Measurements from ENCODE around the gene OR52A5. TPM values are rescaled to one million over a fixed set of nuclear protein-coding genes. Genes with fewer than 3 reads are reported as not detected.
"Not testable (repeated sequence)": the region's sequence is repeated elsewhere in the genome, so short reads cannot be mapped to it uniquely, and the experiment has no call there.

OR52A5 gene
- polyA plus RNA-seq (ENCODE audit: insufficient read length), result not detected

- DNase-seq, result no peak
Measured at GRCh38 chr11:5137996-5138395, at the start of gene OR52A5. Gene OR52A5, minus strand, starts transcription at chr11:5138356. Its CDS starts 5,714 bp downstream, at chr11:5132642.

- no peak for DNase-seq
Measured at GRCh38 chr11:5178046-5178837, 40.1 kb upstream of the OR52A5 start.

GRCh38 chr11:5174934-5175333, 36.8 kb upstream of the OR52A5 start:
- no peak for DNase-seq

GRCh38 chr11:5171856-5172255, 33.7 kb upstream of the OR52A5 start:
- DNase-seq, result no peak

GRCh38 chr11:5165898-5166297, 27.7 kb upstream of the OR52A5 start:
- not testable (repeated sequence) for DNase-seq

- DNase-seq, result not testable (repeated sequence)
Measured at GRCh38 chr11:5164807-5165206, 26.7 kb upstream of the OR52A5 start.

GRCh38 chr11:5161045-5161444, 22.9 kb upstream of the OR52A5 start:
- not testable (repeated sequence) for DNase-seq

GRCh38 chr11:5160217-5160616, 22.1 kb upstream of the OR52A5 start:
- not testable (repeated sequence) for DNase-seq

GRCh38 chr11:5159806-5160205, 21.6 kb upstream of the OR52A5 start:
- DNase-seq, result no peak

- DNase-seq, result no peak
Measured at GRCh38 chr11:5154657-5155056, 16.5 kb upstream of the OR52A5 start, which contains the start of gene OR52A1. Gene OR52A1, minus strand, starts transcription at chr11:5154757. Its CDS starts 2,388 bp downstream, at chr11:5152369.

- DNase-seq, result no peak
Measured at GRCh38 chr11:5153574-5154431, 15.6 kb upstream of the OR52A5 start.

GRCh38 chr11:5151713-5152153, 13.6 kb upstream of the OR52A5 start:
- no peak for DNase-seq

GRCh38 chr11:5144206-5144605, 6.0 kb upstream of the OR52A5 start:
- not testable (repeated sequence) for DNase-seq

GRCh38 chr11:5137014-5137413, 1.1 kb downstream of the OR52A5 start:
- DNase-seq, result no peak

GRCh38 chr11:5136261-5136660, 1.9 kb downstream of the OR52A5 start:
- DNase-seq, result no peak

GRCh38 chr11:5131584-5132335, 6.4 kb downstream of the OR52A5 start:
- no peak for DNase-seq

- no peak for DNase-seq
Measured at GRCh38 chr11:5129457-5129877, 8.7 kb downstream of the OR52A5 start.

- DNase-seq, result no peak
Measured at GRCh38 chr11:5124891-5125620, 13.1 kb downstream of the OR52A5 start.

- DNase-seq, result peak; percentile 29
Measured at GRCh38 chr11:5123802-5124521, 14.2 kb downstream of the OR52A5 start.

- no peak for DNase-seq
Measured at GRCh38 chr11:5118893-5119292, 19.3 kb downstream of the OR52A5 start.

- DNase-seq, result no peak
Measured at GRCh38 chr11:5117588-5117987, 20.6 kb downstream of the OR52A5 start.

Data from hindlimb muscle (tissue), 1 donor.